ENCODE data around the gene CST9L.
"Not testable (repeated sequence)": the region's sequence is repeated elsewhere in the genome, so short reads cannot be mapped to it uniquely, and the experiment has no call there.

Gene CST9L

GRCh38 chr20:23585808-23586734 lies 17.8 kb upstream of the CST9L start:
- no peak for DNase-seq

- no peak for DNase-seq
Observed at GRCh38 chr20:23585449-23585807, 17.1 kb upstream of the CST9L start.

DNA sequence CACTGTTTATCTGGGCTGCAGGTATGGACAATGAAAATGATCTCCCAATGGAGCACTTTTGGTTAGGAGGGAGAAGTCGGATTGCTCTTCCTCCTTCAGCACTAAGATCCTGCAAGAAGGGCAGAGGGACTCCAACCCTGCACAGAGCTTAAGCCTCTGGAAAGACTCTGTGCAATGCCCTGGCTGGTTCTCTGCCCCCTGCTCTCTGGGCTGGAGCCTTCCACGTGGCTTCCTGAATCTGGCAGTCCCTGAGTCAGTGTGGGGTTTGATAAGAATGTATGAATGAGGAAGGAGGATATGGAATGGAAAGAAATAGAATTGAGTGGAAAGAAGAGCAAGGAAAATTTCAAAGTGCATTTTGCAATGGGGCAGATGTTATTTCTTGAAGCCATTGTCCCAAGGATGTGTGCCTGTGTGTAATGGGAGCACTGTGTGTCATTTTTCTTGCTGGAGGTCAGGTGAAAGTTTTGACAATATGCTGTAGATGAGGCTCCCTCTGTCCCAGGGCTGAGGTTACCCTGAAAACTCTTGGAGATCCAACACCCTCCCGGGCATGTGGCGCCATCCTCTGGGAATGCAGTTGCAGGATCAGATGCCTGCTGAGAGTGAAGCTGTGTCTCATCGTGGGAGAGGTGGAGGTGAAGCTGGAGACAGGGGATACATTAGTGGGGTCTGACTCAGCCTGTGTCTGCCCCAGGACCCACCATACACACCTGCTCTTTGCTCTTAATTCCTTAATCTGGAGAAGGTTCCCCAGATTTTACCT lies 16.3 kb upstream of the CST9L start:
- DNase-seq: no peak

DNA sequence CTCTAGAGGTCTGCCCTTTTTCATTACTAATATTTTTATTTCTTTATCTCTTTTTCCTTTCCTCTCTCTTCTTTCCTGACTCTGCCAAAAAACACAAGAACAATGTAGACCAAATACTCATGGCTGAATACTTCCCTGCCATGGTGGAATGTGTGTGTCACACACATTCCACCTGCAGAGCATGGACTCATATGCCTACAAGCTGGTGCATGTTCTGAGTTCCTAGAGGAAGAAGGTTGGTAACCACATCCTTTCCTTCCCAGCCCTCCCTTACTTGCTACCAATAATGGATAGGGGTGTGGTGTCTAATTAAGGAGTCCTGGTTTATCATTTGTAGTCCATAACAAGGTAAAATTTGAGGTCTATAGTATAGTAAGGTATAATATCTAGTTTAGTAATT lies 15.2 kb upstream of the CST9L start:
- no peak for DNase-seq

- no peak for DNase-seq
Observed at GRCh38 chr20:23582293-23582692, 14.0 kb upstream of the CST9L start.

DNA sequence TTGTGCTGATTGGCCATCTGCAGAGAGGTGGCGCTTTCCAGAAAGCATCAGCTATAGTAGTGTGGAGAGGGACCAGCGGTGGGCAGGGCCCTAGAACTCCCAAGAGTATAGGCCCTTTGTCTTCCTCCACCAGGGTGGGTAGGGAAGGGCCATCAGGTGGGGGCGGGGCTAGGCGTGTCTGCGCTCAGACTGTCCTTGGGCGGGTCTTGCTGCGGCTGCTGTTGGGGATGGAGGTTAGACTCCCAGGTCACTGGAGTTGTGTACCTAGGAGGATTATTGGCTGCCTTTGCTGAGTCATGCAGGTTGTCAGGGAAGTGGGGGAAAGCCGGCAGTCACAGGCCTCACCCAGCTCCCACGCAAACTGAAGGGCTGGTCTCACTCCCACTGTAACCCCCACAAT lies 13.5 kb upstream of the CST9L start:
- not testable (repeated sequence) for DNase-seq

DNA sequence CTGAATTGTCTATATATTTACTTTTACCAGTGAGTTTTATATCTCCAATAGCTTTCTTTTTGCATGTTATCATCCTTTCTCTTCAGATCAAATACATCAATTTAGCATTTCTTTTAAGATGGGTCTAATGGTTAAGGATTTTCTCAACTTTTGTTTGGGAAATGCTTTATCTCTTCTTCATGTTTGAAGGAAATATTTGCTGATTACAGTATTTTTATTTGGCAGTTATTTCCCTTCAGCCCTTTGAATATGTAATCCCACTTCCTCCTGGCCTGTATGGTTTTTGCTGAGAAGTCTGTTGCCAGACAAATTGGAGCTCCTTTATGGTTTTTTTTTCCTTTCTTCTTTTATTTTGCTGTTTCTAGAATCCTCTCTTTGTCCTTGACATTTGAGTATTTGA lies 6.7 kb upstream of the CST9L start:
- DNase-seq: no peak

DNA sequence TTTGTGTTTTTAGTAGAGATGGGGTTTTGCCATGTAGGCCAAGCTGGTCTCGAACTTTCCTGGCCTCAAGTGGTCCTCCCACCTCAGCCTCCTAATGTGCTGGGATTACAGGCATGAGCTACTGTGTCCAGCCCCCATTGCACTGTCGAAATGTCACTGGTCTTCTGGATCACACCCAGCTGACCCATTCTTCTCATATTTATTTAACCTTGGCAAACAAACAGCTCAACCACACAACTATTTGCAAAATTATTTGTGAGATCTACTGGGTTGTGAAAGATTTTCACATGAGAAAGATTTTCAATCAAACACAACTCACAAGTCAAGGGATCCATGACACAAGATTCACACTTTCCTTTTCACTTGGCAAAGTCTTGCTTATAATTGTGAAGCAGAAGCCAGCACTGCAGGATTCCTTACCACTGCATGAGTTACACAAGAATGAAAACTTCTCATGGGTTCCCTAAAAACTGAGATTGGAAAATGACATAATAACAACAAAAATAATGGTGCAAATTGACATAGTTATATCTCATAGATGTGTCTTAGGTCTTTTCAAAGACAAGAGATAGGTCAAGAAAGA lies 2.0 kb upstream of the CST9L start:
- DNase-seq: no peak

DNA sequence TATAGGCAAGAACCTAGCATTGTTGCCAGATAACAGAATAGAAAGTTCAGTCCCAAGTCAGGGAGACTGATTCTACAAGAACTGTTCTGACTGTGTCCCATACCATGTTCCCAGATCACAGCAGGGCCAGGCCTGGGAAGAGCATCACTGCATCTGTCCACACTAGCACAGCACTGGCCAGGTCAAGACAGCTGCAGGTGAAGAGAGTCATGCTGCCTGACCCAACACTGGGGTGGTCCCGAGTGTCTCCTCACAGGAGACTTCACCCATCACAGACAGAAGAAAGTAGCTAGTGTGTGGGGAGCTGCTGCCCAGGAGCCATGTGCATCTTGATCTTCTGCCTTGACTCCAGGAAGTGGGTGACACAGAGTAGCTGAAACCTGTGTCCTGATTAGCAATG lies 1.3 kb upstream of the CST9L start:
- no peak for DNase-seq

DNA sequence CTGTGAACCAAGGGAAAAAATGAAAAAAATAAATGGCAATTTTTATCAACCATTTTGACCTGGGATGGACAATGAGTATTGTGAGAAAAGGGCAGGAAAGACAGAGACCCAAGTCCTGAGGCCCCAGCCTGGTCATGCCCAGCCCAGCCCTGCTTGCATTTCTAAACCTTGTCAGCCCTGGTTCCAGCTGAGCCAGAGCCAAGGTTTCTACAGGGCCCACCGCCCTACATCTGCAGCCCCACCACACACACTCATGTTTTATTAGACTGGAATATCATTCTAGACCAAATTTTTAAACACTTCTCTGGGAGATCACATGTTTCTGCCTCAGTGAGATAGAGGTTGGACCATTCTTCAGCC lies 667 bp upstream of the CST9L start:
- no peak for DNase-seq

GRCh38 chr20:23566199-23566932 lies 1.9 kb downstream of the CST9L start:
- no peak for DNase-seq

DNA sequence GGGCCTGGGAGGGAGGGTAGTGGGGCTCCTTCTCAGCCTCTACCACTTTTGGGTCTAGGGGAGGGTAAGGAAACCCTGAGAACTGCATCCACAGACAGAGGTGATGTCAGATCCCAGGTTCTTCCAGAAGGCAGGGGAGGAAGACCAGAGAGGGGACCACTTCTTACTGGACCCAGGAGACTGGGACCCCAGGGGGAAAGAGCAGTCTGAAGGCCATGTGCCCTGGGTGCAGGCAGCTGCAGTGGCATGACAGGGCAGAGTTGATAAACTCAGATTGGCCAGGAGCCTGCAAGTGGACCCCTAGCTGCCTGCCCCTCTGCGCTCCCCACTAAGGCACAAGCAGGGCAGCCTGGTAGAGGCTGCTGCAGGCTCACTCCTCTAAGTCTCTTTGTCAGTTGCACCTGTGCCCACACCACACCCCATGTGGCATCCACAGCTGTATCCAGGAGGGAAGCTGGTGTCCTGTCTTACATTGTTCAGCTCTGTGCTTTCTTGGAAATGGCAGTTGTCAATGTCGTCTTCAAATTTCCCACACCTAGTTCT lies 2.7 kb downstream of the CST9L start:
- DNase-seq: no peak

GRCh38 chr20:23564927-23565326 lies 3.4 kb downstream of the CST9L start:
- no peak for DNase-seq

- DNase-seq: no peak
Observed at GRCh38 chr20:23562721-23563342, 5.5 kb downstream of the CST9L start.

GRCh38 chr20:23554401-23554800 lies 13.9 kb downstream of the CST9L start:
- no peak for DNase-seq

- DNase-seq: no peak
Observed at GRCh38 chr20:23551786-23552185, 16.5 kb downstream of the CST9L start.

- DNase-seq: no peak
Observed at GRCh38 chr20:23551383-23551782, 16.9 kb downstream of the CST9L start.

GRCh38 chr20:23550227-23550626 lies 18.1 kb downstream of the CST9L start:
- no peak for DNase-seq

DNA sequence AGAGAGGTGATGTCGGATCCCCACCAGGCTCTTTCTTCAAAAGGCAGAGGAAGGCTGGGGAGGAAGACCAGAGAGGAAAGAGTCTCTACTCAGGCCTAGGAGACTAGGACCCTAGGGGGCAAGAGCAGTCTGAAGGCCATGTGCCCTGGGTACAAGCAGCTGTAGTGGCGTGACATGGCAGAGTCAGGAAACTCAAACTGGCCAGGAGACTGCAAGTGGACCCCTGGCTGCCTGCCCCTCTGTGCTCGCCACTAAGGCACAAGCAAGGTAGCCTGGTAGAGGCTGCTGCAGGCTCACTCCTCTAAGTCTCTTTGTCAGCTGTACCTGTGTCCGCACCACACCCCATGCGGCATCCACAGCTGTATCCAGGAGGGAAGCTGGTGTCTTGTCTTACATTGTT lies 19.9 kb downstream of the CST9L start:
- DNase-seq: no peak

DNA sequence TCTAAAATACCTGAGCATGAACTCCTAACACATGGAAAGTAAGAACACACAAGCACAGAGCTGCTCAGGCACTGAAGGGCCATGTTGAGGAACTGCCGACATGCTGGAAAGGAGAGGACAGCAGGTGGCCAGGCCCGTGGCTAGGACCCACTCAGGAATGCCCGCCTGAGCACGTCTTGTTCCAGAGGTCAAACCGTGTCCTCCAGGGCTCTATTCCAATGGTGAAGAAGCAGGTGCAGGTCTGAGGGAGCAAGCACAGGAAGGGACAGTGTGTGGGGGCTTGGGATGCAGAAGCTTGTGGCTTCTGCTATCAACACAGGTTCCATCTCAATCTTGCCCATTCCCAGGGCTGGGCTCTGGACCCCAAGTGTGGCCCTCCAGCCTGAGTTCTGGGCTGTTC lies 20.7 kb downstream of the CST9L start:
- DNase-seq: no peak

DNA sequence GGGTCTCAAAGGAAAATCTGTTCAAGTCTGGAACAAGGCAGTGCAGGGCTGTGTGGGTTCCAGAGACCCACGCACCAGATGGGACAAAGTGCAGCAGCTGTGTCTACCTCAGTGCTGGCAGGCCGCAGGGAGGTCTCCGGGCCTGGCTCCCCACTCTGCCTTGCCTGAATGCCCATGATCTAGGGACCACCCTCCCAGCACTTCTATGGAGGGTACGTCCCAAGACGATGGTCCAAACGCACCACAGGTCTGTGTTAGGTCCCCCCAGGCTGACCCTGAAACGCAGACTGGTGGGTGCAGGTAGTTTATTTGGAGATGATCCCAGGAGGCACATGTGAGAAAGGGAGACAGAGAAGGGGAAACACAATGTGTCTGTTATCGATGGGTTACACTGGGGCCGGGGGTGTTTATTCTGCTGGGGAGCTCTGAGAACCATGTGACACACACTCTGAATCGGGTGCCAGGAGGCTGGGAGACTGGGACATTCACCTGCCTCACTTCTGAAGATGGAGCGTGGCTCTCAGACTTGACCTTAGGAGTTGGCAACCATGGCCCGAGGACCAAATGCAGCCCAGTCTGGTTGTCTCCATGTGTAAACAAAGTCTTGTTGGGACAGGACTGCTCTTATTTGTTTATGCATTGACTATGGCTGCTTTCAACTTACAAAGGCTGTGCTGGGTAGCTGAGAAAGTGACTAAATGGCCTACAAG lies 21.7 kb downstream of the CST9L start:
- no peak for DNase-seq

GRCh38 chr20:23544133-23544532 lies 24.2 kb downstream of the CST9L start:
- no peak for DNase-seq
